ENCODE results near the gene USP7.
A peak's percentile ranks its signal among the peaks of the same experiment; 100 is the strongest.
"Not testable (repeated sequence)": the region's sequence is repeated elsewhere in the genome, so short reads cannot be mapped to it uniquely, and the experiment has no call there.

USP7 gene

DNA sequence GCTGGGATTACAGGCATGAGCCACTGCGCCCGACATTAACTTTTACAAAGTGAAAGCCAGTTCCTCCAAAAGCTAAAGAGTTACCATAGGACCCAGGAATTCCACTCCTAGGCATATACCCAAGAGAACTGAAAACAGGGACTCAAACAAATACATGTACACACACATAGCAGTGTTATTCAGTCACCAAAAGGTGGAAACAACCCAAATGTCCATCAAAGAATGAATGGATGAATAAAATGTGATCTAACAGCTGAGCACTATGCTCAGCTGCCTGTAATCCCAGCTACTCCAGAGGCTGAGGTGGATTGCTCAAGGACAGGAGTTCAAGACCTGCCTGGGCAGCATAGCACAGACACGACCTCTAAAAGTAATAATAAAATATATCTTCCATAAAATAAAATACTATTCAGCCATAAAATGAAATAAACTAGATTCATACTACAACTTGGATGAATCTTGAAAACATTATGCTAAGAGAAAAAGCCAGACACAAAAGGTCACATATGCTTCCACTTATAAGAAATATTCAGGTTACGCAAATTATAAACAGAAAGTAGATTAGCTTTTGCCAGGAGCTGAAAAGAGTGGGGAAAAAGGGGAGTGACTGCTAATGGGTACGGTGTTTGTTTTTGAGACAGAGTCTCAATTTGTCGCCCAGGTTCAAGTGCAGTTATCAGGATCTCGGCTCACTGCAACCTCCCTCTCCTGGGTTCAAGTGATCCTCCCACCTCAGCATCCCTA, 9.3 kb upstream of the USP7 start:
- DNase-seq: no peak

DNA sequence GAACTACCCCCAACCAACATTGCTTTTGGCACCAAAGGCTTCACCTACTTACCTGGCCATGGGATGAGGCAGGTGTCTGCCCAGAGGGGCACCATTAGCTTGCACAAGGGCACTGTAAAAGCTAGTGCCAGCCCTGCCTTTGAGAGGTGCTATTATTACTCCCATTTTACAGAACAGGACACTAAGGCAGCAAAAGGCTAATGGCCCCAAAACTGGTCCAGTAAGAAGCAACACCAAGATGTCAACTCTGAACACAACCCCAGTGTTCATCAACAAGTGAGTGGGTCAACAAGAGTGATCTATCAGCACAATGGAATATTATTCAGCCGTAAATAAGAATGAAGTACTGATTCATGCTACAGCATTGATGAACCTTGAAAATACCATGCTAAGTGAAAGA, 7.7 kb upstream of the USP7 start:
- no peak for DNase-seq

DNA sequence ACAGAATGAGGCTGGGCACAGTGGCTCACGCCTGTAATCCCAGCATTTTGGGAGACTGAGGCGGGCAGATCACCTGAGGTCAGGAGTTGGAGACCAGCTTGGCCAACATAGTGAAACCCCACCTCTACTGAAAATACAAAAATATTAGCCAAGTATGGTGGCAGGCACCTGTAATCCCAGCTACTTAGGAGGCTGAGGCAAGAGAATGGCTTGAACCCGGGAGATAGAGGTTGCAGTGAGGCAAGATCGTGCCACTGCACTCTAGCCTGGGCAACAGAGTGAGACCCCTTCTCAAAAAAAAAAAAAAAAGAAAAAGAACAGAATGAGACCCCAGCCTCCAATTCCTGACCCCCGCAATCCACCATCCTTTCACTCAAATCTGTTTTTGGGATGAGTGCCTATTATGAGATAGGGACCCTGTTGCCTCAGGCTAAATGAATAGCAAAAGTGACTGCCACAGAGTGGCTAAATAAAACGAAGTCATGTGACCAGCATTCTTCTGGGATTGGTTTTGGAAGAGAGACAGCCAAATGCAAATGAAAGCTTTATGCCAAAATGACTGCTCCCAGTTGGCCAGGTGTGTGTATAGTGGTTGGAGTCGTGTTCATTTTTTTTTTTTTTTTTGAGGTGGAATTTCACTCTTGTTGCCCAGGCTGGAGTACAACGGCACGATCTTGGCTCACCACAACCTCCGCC, 5.6 kb upstream of the USP7 start:
- DNase-seq: not testable (repeated sequence)

DNA sequence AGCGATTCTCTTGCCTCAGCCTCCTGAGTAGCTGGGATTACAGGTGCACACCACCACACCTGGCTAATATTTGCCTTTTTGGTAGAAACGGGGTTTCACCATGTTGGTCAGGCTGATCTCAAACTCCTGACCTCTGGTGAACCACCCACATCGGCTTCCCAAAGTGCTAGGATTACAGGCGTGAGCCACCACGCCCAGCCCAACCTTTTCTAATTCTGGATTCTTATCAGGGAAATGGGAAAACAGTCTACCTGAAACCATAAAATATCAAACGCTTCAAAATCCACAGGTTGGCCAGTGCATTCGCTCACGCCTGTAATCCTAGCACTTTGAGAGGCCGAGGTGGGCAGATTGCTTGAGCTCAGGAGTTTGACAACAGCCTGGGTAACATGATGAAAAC, 4.3 kb upstream of the USP7 start:
- DNase-seq: not testable (repeated sequence)

DNA sequence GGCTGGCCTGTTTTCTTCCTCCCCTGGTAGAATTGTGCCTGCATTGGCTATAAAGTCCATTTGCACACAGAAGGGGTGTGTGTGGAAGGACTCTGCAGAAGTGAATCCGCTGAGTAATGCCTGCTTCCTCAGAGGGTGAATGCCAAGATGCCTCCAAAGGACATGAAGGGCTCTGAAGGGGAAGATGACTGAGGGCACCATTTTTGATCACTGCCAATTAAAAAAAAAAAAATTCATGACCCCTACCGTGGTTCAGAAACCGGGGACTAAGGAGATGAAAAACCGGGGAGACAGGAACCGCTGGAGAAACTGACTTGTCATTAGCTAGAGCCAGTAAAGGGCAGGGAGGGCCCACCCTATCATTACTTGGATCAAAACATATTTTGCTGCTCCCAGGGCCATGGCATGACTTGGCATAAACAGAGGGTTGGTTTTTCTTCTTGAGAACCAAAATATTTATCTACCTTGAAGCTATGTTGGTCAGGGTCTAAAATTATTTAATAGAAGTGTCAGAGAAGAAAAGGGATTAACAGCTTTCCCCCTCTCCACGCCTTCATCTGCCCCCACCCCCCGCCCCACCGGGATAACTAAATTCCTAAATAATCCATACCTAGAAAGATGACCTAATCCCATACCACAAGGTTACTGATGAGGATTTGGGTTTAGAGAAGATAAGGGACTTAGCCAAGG, 3.6 kb upstream of the USP7 start:
- DNase-seq: no peak

DNA sequence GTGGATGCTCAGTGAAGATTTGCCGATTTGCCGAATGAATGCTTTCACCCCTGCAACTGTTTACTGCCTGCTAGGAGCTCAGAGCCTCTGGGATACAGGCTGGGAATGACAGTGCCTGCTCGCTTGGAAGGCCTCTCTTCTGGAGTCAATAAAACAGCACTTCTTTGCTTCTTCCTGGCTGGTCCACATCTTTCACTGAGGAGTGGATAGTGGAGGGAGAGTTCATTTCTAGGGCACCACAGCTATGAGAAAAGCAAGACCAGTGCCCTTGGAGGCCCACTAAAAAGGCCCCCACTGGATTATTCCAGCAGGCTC, 3.1 kb upstream of the USP7 start:
- no peak for DNase-seq

DNA sequence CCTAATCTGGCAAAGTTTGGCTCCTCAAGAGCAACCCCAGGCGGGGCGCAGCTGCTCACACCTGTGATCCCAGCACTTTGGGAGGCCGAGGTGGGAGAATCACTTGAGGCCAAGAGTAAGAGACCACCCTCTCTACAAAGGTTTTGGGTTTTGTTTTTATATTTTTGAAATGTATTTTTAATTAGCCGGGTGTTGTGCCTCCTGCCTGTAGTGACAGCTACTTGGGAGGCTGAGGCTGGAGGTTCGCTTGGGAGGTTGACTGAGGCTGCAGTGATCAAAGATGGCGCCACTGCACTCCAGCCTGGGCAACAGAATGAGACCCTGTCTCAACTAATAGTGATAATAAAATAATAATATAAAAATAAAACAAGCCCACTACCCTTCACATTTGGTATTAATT, 756 bp upstream of the USP7 start:
- DNase-seq: no peak

DNA sequence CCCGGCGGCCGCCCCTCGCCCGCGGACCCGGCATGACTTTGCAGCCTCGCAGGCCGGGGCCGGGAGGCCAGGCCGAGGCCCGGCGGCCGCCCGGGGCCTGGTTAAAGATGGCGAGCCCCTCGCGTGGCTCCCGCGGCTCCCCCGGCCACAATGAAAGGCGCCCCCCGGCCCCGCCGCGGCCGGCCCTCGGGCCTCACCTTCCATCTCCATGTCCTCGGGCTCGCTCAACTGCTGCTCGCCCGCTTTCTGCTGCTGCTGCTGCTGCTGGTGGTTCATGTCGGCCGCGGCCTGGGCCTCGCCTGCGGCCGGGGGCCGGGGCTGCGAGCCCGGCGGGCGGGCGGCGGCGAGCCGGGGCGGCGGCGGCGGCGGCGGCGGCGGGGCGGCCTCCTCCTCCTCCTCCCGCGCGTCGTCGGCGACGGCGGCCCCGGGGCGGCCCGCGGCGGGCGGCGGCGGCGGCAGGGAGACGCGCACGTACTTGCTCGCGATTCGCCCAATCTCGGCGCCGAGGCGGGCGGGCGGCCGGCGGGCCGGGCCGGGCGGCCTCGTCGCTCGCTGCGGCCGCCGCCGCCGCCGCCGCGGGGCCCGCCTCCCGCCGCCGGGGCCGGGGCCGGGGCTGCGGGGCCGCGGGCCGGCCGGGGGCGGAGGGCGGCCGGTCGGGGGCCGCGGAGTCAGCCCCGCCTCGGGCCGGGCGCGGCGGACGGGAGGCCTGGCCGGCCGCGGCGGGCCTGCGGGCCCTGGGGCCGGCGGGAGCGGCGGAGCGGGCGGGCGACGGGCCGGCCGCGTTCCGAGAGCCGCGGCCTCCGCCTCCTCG, 491 bp downstream of the USP7 start:
- no peak for DNase-seq

DNA sequence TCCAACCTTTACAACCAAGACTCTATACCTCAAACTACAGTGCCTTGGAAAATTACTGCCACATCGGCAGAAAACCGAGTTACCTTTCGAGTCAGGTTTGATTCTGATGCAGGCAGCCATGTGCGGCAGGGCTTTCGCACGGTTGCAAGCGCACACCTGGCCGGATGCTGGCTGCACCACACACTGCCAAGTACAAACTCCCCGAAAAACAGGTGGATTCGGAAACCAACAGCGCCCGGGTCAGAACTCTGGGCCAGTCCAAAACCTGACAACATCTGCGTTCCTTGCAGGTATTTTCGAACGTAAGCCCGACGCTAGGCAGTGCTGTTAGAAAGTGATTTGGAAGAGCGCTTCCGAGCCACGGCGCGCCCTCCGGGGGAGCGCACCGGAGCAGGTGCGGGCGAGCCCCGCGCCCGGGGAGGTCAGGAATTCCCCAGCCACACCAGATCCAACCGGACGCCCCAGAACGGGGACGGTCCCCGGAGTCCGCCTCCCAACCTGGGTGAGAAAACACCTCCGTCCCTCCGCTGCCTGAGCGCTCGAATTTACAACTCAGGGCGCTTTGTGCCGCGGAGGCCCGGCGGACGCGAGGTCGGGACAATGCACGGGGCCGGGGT, 1.2 kb downstream of the USP7 start:
- peak; percentile 33 for DNase-seq

DNA sequence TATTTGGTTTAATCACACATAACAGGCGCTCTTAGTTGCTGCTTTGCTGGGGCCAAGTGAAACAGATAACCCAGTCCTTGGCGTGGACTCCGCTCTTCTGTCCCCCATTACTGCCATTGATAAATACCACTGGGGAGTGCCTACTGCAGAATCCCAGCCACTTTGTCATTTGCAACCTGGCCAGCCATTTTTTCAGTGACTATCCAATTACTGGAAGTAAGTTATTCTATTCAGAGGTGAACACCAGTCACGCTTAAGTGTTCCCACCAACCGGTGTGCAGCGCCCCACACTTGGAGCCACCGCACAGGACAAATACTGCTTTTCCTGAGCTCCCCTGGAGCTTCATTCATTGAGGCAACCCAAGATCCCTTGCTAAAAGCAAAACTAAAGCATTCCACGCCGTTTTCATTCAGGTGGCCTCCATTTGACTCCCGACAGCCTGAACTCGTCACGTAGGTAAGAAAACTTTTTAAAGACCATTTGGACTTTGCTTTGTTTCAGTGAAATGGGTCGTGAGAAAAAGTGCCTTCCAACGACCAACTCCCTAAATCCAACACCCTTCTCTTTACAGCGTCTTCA, 1.8 kb downstream of the USP7 start:
- no peak for DNase-seq

DNA sequence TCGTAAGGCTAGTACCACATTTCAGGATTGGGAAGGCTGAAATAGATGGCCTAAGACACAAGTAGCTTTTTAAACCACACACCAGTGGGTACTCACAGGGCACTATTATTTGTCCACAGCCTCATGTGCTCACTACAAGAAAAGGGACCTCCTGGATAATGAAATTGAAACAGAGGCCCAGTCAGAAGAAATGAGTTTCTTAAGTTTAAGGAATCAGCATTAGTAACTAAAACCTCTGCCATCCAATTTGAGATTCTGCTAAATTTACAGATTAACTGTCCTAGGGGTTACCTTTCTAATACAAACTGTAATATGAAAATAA, 3.0 kb downstream of the USP7 start:
- DNase-seq: no peak

DNA sequence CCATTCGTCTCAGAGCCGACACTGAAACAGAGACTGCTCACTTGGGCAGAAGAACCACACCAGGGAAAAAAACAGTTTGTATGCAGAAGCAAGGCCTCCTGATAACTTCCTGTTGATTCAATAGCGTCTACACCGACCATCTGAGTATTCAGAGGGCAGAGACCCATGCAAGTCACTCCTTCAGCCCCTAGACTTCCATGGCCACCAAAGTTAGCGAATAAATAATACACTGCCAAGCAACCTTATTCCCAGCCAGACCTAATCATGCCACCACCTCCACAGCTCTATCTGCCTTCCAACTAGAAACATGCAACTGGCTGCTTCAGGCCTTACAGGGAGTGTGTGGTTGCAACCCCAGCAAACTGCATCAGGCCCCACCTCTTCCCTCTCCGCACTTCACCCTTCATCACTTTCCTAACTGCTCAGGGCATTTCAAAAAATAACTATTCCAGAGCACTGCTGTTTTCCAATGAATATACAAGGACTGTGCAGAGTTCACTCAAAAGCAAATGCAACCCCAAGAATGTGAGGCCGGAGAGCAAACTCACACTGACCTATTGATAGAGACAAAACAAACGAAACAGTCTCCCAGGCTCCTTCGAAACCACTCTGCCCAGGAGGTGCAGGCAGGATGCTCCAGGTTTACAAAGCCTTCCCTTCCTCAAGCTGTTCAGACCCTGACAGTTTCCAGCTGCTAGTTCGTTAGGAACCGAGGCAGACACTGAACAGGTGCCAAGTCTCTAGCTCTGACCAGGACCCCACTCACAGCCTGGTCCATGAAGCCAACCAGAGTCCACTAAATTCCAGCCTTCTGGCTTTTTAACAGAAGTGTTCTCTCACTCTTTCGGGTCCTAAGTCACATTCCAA, 3.6 kb downstream of the USP7 start:
- no peak for DNase-seq

DNA sequence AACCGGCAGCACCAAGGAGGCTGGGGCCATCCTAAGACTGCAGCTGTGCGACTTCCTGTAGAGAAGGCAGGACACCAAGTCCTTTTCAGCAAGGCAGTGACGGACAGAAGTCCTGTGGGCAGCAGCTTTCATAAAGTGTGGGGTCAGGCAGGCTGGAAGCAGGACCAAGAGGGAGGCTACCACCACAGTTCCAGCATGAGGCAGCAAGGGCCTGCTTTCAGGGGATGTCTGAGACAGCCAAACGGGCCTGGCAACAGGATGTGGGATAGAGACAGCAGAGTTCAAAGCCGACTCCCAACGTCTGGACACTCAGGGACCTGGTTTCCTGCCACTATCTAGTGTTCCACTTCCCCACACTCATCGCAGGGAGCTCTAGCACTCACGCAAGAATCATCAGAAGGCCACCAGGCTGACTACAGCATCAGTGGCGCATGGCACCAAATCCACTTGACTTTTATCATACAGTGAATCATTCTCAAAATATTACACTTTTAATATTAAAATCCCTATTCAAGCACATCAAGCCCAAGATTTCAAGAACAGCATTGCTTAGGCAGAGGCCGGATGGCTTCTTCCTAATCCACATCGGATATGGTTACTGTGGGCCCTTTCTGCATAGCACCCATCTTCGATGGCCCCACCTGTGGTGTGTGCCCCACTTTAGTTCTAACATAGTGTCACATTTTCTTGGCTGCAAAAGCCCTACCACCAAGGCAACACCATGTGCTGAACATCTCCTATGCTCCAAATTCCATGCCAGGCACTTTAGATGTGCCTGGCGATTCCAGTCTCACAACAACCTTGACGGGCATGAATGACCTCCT, 5.2 kb downstream of the USP7 start:
- no peak for DNase-seq

DNA sequence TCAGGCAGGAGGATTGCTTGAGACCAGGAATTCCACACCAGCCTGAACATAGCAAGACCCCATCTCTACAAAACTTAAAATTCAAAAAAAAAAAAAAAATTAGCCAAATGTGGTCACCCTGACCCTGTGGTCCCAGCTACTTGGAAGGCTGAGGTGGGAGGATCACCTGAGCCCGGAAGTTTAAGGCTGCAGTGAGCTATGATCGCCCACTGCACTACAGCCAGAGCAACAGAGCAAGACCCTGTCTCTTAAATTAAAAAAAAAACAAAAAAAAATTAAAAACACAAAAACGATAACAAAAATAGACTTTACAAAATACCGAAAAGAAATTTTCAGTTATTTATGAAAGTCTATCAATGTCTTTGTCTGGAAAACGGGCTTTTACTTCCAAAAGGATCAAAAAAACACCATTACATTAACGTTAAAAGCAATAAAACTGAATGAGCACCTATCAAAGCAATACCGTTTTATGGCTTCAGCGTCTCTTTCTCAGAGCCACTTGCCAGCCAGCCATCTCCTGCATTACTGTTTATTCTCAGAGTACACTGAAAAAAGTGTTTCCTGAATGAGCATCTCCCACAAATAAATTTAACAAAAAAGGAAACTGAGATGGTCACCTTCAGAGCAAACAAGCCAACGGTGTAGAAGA, 6.1 kb downstream of the USP7 start:
- DNase-seq: no peak

DNA sequence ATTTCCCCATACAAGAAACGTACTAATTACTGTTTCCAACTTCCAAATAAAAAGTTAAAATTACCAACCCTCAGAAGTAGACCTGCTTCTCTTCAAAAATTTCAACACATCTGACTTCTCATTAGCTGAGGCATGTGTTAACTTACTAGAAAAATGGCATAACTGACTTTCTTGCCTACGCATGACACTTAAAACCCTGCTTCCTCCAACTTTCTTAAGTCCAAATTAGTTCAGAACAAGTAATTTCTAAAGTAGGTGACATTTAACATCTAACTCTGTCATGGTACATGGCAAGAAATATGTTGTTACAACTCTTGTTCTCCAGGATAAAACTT, 6.7 kb downstream of the USP7 start:
- DNase-seq: no peak

DNA sequence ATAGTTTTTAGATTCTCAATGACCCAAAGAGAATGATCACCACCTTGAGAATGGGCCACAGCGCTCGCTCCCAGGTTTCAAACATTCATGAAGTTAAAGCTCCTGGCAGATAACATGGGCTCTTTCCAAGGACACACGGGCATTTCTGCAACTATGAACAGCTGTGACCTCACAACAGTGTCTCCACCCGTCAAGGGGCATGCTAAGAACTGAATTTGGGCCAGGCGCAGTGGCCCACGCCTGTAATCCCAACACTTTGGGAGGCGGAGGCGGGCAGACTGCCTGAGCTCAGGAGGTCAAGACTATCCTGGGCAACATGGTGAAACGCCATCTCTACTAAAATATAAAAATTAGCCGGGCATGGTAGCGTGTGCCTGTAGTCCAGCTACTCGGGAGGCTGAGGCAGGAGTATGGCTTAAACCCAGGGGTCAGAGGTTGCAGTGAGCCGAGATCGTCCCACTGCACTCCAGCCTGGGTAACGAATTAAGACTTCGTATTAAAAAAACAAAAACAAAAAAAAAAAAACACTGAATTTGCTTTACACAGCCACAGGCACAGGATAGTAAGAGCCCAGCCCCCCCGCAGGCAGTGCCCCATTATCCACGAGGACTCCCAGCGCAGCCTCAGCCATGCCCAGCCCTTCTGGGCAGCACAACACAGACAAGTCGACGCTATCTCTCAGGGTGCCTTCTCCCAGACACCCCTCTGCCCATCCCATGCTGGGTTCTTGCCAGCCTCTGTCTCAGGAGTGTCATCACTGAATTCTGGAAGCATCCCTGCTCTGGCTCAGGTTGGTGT, 7.2 kb downstream of the USP7 start:
- DNase-seq: no peak

DNA sequence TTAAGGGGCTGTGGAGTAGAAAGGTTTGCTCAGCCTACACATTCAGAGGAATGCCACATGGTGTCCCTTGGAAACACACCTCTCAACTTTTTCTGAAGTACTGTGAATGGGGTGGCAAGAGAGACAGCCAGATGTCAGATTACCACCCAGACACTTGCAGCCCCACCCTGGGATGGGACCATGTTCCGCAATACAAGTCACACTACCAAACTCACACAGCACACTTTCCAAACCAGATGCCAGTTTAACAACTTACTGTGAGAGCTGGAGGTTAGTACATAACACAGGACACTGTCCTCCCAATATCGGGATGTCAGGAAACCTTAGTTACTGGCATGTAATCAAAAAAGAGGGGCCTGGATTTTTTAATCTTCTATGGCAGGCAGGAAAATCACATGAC, 7.9 kb downstream of the USP7 start:
- DNase-seq: no peak

DNA sequence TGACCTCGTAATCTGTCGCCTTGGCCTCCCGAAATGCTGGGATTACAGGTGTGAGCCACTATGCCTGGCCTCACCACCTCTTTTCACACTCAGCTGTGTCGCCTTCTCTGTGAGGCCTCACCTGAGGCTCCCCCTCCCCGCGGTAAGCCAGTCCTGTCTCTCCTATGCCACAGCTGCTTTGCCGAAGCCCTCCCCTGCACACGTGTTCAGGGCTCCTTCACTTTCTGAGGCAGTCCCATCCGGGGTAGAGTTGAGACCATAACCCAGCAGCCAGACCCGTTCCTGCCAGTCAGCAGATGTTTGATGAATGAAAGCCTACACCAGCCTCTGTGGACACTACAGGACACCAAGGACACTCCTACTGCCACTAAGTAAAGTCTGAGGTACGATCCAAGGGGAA, 10.6 kb downstream of the USP7 start:
- DNase-seq: no peak

DNA sequence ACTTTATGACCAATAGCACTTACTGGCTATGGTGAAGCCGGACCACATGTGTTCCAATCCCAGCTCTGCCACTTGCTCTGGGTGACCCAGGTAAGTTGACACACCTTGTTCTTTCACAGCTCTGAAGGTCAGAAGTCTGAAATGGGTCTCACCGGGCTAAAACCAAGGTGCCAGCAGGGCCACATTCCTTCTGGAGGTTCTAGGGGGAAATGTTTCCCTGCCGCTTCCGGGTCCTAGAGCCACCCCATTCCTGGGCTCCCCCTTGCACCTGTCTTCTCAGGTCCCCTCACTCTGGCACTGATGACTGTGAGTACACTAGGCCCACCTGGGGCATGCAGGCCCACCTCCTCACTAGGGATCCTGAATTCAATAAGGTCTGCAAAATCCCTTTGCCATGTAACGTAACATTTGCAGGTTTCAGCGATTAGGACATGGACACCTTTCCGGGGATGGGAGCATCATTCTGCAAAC, 11.4 kb downstream of the USP7 start:
- DNase-seq: no peak
